H1 (cell line): ENCODE measurements around the gene CFAP53. TPM values are rescaled to one million over a fixed set of nuclear protein-coding genes. Genes with fewer than 3 reads are reported as not detected.

Experiments
- CTCF ChIA-PET: fragments of 300-600 bp; sonication (Branson Sonifier 250); formaldehyde crosslinking; loops from one replicate; lab custom pipeline; 2021; ENCODE audit not compliant: partially characterized antibody; lab: Charles Lee
- POLR2A ChIA-PET: fragments of 300-600 bp; sonication (Branson Sonifier 250); formaldehyde crosslinking; loops from one replicate; lab custom pipeline; 2021; ENCODE audit warnings: inconsistent platforms; ENCODE audit not compliant: partially characterized antibody; lab: Charles Lee
- DNase-seq, 2 experiments: peaks; one replicate each; pipeline versions ENCODE4 v3.0.0 to v3.0.0-alpha.2; 2010 to 2022; ENCODE audit warnings: low spot score in 2 of 2, low read depth in 1 of 2, mixed read lengths in 1 of 2
- FAIRE-seq: peaks from 2 replicates; lab custom pipeline; 2011; peaks lifted over from hg19 to GRCh38; lab: Jason Lieb, UNC
- H2AFZ ChIP-seq: 2 replicates; pipeline ENCODE4 v1.8.1; 2012; ENCODE audit warnings: low read length, inconsistent platforms
- H2AK5ac ChIP-seq: 2 replicates; pipeline ENCODE4 v1.6.1; 2013; ENCODE audit warnings: low read depth, low read length
- H2BK120ac ChIP-seq: replicated peaks from 2 replicates; pipeline ENCODE3; 2013; ENCODE audit warnings: low read depth, low read length, inconsistent platforms
- H2BK12ac ChIP-seq: 2 replicates; pipeline ENCODE4 v1.6.1; 2013; ENCODE audit warnings: low read depth, low read length
- H2BK15ac ChIP-seq: 2 replicates; pipeline ENCODE4 v1.6.1; 2013; ENCODE audit warnings: low read length
- H2BK20ac ChIP-seq: 2 replicates; pipeline ENCODE4 v1.6.1; 2013; ENCODE audit warnings: low read length
- H2BK5ac ChIP-seq: 2 replicates; pipeline ENCODE4 v1.6.1; 2013; ENCODE audit warnings: low read depth, low read length
- H3K14ac ChIP-seq: 2 replicates; pipeline ENCODE4 v1.6.1; 2013; ENCODE audit warnings: inconsistent platforms; ENCODE audit not compliant: insufficient read length
- H3K18ac ChIP-seq: 2 replicates; pipeline ENCODE4 v1.6.1; 2013; ENCODE audit warnings: low read length; ENCODE audit errors: extremely low read depth
- H3K23ac ChIP-seq: 2 replicates; pipeline ENCODE4 v1.6.1; 2013; ENCODE audit warnings: inconsistent platforms; ENCODE audit not compliant: insufficient read length
- H3K23me2 ChIP-seq: 2 replicates; pipeline ENCODE4 v1.6.1; 2013; ENCODE audit warnings: low read depth, low read length
- H3K27ac ChIP-seq: 2 replicates; pipeline ENCODE4 v1.6.1; 2011; ENCODE audit warnings: low read depth, low read length, inconsistent platforms
- H3K27me3 ChIP-seq, 4 experiments: replicated peaks in 1 of 4; 1 replicate in 1 of 4; 2 replicates in 3 of 4; pipeline versions ENCODE4 v1.6.1 to v1.8.1; 2011 to 2013; ENCODE audit warnings: low read length in 3 of 4, mild to moderate bottlenecking in 3 of 4, inconsistent platforms in 2 of 4, mixed read lengths in 2 of 4, moderate library complexity in 1 of 4; ENCODE audit not compliant: control insufficient read depth in 3 of 4, insufficient read depth in 3 of 4; ENCODE audit errors: extremely low read depth in 1 of 4
- H3K36me3 ChIP-seq, 4 experiments: 2 replicates each; pipeline versions ENCODE4 v1.6.1 to v1.8.1; 2011 to 2013; ENCODE audit warnings: mild to moderate bottlenecking in 4 of 4, low read length in 3 of 4, moderate library complexity in 2 of 4, control low read depth in 1 of 4, inconsistent platforms in 1 of 4; ENCODE audit not compliant: insufficient read depth in 4 of 4, control insufficient read depth in 2 of 4
- H3K4ac ChIP-seq: replicated peaks from 2 replicates; pipeline ENCODE3; 2013; ENCODE audit warnings: low read length, low read depth, mixed read lengths, inconsistent platforms; ENCODE audit not compliant: insufficient read length
- H3K4me1 ChIP-seq, 4 experiments: replicated peaks in 1 of 4; 1 replicate in 1 of 4; 2 replicates in 3 of 4; pipeline versions ENCODE4 v1.6.1 to v1.8.1; 2011 to 2013; ENCODE audit warnings: low read length in 3 of 4, inconsistent platforms in 2 of 4, mixed read lengths in 1 of 4; ENCODE audit not compliant: insufficient read depth in 4 of 4, control insufficient read depth in 3 of 4
- H3K4me2 ChIP-seq, 2 experiments: 2 replicates each; pipeline versions ENCODE4 v1.6.1 to v1.8.1; 2011 to 2013; ENCODE audit warnings: low read depth in 2 of 2, low read length in 2 of 2, control low read depth in 1 of 2, inconsistent platforms in 1 of 2, mild to moderate bottlenecking in 1 of 2; ENCODE audit not compliant: insufficient read depth in 1 of 2
- H3K4me3 ChIP-seq, 4 experiments: fragments of 200-600, 300-600 bp in 1 of 4; sonication (generic), shearing (Covaris generic), sonication (Bioruptor Twin) in 1 of 4; 2 replicates each; pipeline versions ENCODE4 v1.5.1 to v1.8.1; 2011 to 2016; ENCODE audit warnings: low read length in 4 of 4, low read depth in 3 of 4, control low read depth in 2 of 4, inconsistent platforms in 2 of 4, mild to moderate bottlenecking in 2 of 4, mixed read lengths in 1 of 4, moderate library complexity in 1 of 4; ENCODE audit not compliant: insufficient read depth in 2 of 4; ENCODE audit errors: extremely low read depth in 1 of 4
- H3K56ac ChIP-seq: replicated peaks from 2 replicates; pipeline ENCODE3; 2013; ENCODE audit warnings: low read depth, mild to moderate bottlenecking, mixed read lengths, low read length, inconsistent platforms; ENCODE audit not compliant: insufficient read length
- H3K79me1 ChIP-seq: 2 replicates; pipeline ENCODE4 v1.6.1; 2013; ENCODE audit warnings: low read depth, low read length, control low read depth
- H3K79me2 ChIP-seq, 2 experiments: 2 replicates each; pipeline versions ENCODE4 v1.6.1 to v1.8.1; 2012 to 2013; ENCODE audit warnings: low read length in 2 of 2, mild to moderate bottlenecking in 2 of 2, inconsistent platforms in 1 of 2; ENCODE audit not compliant: insufficient read depth in 2 of 2, control insufficient read depth in 1 of 2
- H3K9ac ChIP-seq, 4 experiments: replicated peaks in 1 of 4; 1 replicate in 1 of 4; 2 replicates in 3 of 4; pipeline versions ENCODE4 v1.6.1 to v1.8.1; 2011 to 2013; ENCODE audit warnings: low read depth in 3 of 4, low read length in 3 of 4, control low read depth in 2 of 4, mild to moderate bottlenecking in 2 of 4, moderate library complexity in 2 of 4, inconsistent platforms in 1 of 4; ENCODE audit errors: extremely low read depth in 1 of 4
- H3K9me3 ChIP-seq, 2 experiments: 2 replicates each; pipeline versions ENCODE4 v1.6.1 to v1.8.1; 2012 to 2013; ENCODE audit warnings: mild to moderate bottlenecking in 2 of 2, moderate library complexity in 2 of 2, control low read depth in 1 of 2, inconsistent platforms in 1 of 2, low read depth in 1 of 2, low read length in 1 of 2, mixed read lengths in 1 of 2; ENCODE audit not compliant: insufficient read depth in 2 of 2
- H4K20me1 ChIP-seq, 2 experiments: replicated peaks in 1 of 2; 2 replicates each; pipeline versions ENCODE3 to v1.8.1; 2011 to 2013; ENCODE audit warnings: inconsistent platforms in 2 of 2, low read length in 2 of 2, mild to moderate bottlenecking in 1 of 2; ENCODE audit not compliant: insufficient read depth in 2 of 2, control insufficient read depth in 1 of 2
- H4K5ac ChIP-seq: 2 replicates; pipeline ENCODE4 v1.6.1; 2013; ENCODE audit warnings: low read length, low read depth, mixed read lengths, inconsistent platforms; ENCODE audit not compliant: insufficient read length
- H4K8ac ChIP-seq: 2 replicates; pipeline ENCODE4 v1.8.0; 2013; ENCODE audit warnings: mild to moderate bottlenecking, moderate library complexity, low read length, inconsistent platforms; ENCODE audit not compliant: insufficient read depth; ENCODE audit errors: extremely low read depth
- H4K91ac ChIP-seq: replicated peaks from 2 replicates; pipeline ENCODE3; 2013; ENCODE audit warnings: low read length, mixed read lengths, inconsistent platforms; ENCODE audit not compliant: insufficient read length
- CBX8 ChIP-seq: fragments of 300-800, 300-1000 bp; sonication (generic); IDR thresholded peaks from 2 replicates; pipeline ENCODE4 v1.7.1; 2016; ENCODE audit warnings: low read depth, low read length, borderline replicate concordance
- CREB1 ChIP-seq: IDR thresholded peaks from 2 replicates; pipeline ENCODE4 v1.6.1; 2012; ENCODE audit warnings: inconsistent platforms
- CTBP2 ChIP-seq: IDR thresholded peaks from 2 replicates; pipeline ENCODE4 v1.7.0; 2011; ENCODE audit warnings: borderline replicate concordance, mild to moderate bottlenecking, moderate library complexity, mixed read lengths, low read length; ENCODE audit not compliant: insufficient read depth, insufficient read length
- E2F6 ChIP-seq: IDR thresholded peaks from 2 replicates; pipeline ENCODE4 v1.6.1; 2012; ENCODE audit warnings: inconsistent platforms
- GABPA ChIP-seq: IDR thresholded peaks from 2 replicates; pipeline ENCODE4 v1.6.1; 2011; ENCODE audit warnings: mild to moderate bottlenecking, low read length, moderate library complexity, borderline replicate concordance; ENCODE audit not compliant: insufficient read depth
- KDM4A ChIP-seq: IDR thresholded peaks from one replicate; pipeline ENCODE4 v1.7.1; 2012; ENCODE audit warnings: low read depth, mild to moderate bottlenecking, moderate library complexity, low read length, inconsistent platforms; ENCODE audit not compliant: severe bottlenecking
- RFX5 ChIP-seq: IDR thresholded peaks from 2 replicates; pipeline ENCODE4 v1.6.1; 2011; ENCODE audit warnings: low read depth, low read length, improper control_type of control experiment, borderline replicate concordance
- SIX5 ChIP-seq: IDR thresholded peaks from 2 replicates; pipeline ENCODE4 v1.6.1; 2011; ENCODE audit warnings: mild to moderate bottlenecking, low read depth, low read length
- WGBS, 2 experiments: shearing (Covaris generic) in 1 of 2; methylation state at CpG; one replicate each; pipeline versions ENCODE4 v1.1.6 to v1.1.7; 2013 to 2015; ENCODE audit warnings: low lambda C conversion rate in 2 of 2, mixed read lengths in 2 of 2, inconsistent platforms in 1 of 2, low coverage in 1 of 2, missing lambda C conversion rate in 1 of 2; ENCODE audit not compliant: insufficient replicate concordance in 2 of 2, insufficient coverage in 1 of 2, insufficient read length in 1 of 2; ENCODE audit errors: extremely low coverage in 1 of 2, missing lambda C conversion rate in 1 of 2; 5-methylcytosine and 5-hydroxymethylcytosine counted together
- polyA plus RNA-seq, 7 experiments: library from polyadenylated mRNA; depleted of rRNA in 3 of 7; stranded (reverse) in 5 of 7; unstranded in 2 of 7; fragments of >200 nt in 5 of 7; fragments of 200-250 nt in 2 of 7; gene quantifications; 1 replicate in 5 of 7; 2 replicates in 1 of 7; 4 replicates in 1 of 7; pipeline versions ENCODE4 v1.2.1 to v1.2.3, GENCODE V29; 2011 to 2013; ENCODE audit warnings: missing spikeins in 2 of 7, mixed read lengths in 2 of 7
- total RNA-seq: library from RNA; stranded (reverse); fragmentation: NEBNext Ultra II Directional; extraction: Animal tissue kit (Norgen Biotek cat#: 25700); gene quantifications from 2 replicates; pipeline ENCODE4 v1.2.1, GENCODE V29; 2021

The CFAP53 gene
- total and polyA plus RNA-seq, 2 of the 8 experiments (the other 6 are each of a cell fraction or from before 2014, with no cell fraction given): 0.08 to 0.30 TPM

GRCh38 chr18:50283469-50284209, 17.3 kb upstream of the CFAP53 start:
- TF ChIP-seq RFX5: no peak
- TF ChIP-seq CTBP2: no peak
- no peak for TF ChIP-seq KDM4A
- TF ChIP-seq CBX8: no peak
- TF ChIP-seq CREB1: no peak
- TF ChIP-seq GABPA: no peak
- no peak for TF ChIP-seq E2F6
- TF ChIP-seq SIX5: no peak
- ChIA-PET POLR2A (no interaction called here), CTCF (interaction anchor here (1.2 to 3.2 kb wide), 3 partner anchors 14 to 74 kb away, joined by 4 to 16 read pairs (median 15); no protein-coding TSS in a partner anchor)
- H3K9me3 ChIP-seq: no peaks in the 10 kb centered on the region
- no peak overlapping the region for H3K56ac ChIP-seq
- H2AFZ ChIP-seq: no peak overlapping the region
- H3K18ac ChIP-seq: no peak overlapping the region
- no peak overlapping the region for H3K9ac ChIP-seq
- H3K4ac ChIP-seq: no peak overlapping the region
- peaks cover 0 to 5% of the 10 kb centered on the region in 2 experiments for H4K20me1 ChIP-seq
- no peak overlapping the region for H4K8ac ChIP-seq
- no peak overlapping the region for H2BK15ac ChIP-seq
- no peaks in the 10 kb centered on the region for H3K27me3 ChIP-seq
- no peak overlapping the region for H3K27ac ChIP-seq
- no peak overlapping the region for H3K4me2 ChIP-seq
- no peak overlapping the region for H3K14ac ChIP-seq
- no peak overlapping the region for H3K23ac ChIP-seq
- H2BK20ac ChIP-seq: no peak overlapping the region
- 94% methylated on average over 28 of the region's 29 CpGs; no CpG with 5 or more reads in 1 of the 2 experiments for WGBS, 2 experiments
- peaks cover 0 to 13% (median 6%) of the 10 kb centered on the region in 4 experiments; a peak in 5 of 7 replicates for H3K4me1 ChIP-seq
- H2BK12ac ChIP-seq: no peak overlapping the region
- peaks cover 18% of the 10 kb centered on the region for H3K23me2 ChIP-seq
- no peak for FAIRE-seq
- no peak overlapping the region for H4K91ac ChIP-seq
- no peak overlapping the region for H3K4me3 ChIP-seq
- H3K79me1 ChIP-seq: peaks cover 6% of the 10 kb centered on the region; the same call in 1 of the 2 replicates
- no peak for DNase-seq
- peaks cover 3 to 25% (median 21%) of the 10 kb centered on the region in 4 experiments for H3K36me3 ChIP-seq
- H4K5ac ChIP-seq: no peak overlapping the region
- no peak overlapping the region for H2AK5ac ChIP-seq
- peaks cover 0 to 28% of the 10 kb centered on the region in 2 experiments; a peak in 2 of 4 replicates for H3K79me2 ChIP-seq
- no peak overlapping the region for H2BK5ac ChIP-seq
- no peak overlapping the region for H2BK120ac ChIP-seq
